HG02623 (cell line): ENCODE data around the gene MIXL1.

Experiments
- ATAC-seq: cut with Tn5 transposase; IDR thresholded peaks from one replicate; pipeline ENCODE4 v1.9.1; 2021; ENCODE audit warnings: moderate library complexity; ENCODE audit not compliant: unreplicated experiment

MIXL1 gene

DNA sequence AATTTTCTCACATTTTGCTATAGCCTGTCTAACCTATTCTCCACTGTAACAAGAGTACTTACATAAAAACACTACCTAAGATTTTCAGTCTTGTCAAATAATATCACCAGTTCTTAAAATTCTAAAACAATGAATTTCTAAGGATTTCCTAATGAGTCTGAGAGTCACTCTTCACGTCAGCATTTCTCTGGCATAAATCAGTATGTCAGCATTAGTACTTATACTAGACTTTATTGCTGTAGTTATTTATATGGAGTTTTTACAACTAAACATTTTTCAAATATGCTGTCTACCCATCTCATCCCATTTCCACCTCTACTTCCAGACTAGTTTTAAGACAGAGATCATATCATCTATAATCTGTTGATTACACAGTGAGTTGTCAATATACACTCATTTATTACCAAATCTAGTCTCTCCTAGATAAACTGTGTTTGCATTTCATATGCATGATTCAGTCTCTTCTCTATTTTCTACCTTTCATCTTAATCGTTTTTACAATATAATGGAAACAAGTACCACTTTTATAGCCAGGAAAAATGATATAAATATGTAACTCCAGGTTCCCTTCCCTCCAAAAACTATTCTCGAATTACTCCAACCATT lies 52.7 kb downstream of the MIXL1 start:
- ATAC-seq = no peak
